HEK293 (cell line): ENCODE measurements around the gene SRPRB.

ENCODE experiments used
- CTCF ChIA-PET: fragments of 350-600 bp; formaldehyde crosslinking; extraction: SDS; loops from one replicate; lab custom pipeline; 2021; ENCODE audit warnings: antibody characterized with exemption; lab: Yijun Ruan, JAX
- POLR2A ChIA-PET: fragments of 300-600 bp; formaldehyde crosslinking; extraction: SDS; loops from one replicate; lab custom pipeline; 2020; ENCODE audit warnings: antibody characterized with exemption, inconsistent platforms; lab: Yijun Ruan, JAX
- H3K27ac ChIP-seq: fragments of 200-500 bp; sonication (Bioruptor generic); 2 replicates; pipeline ENCODE4 v1.5.1; 2014; ENCODE audit warnings: low read depth, low read length, control low read depth, inconsistent platforms; ENCODE audit errors: extremely low read depth
- H3K36me3 ChIP-seq, 2 experiments: fragments of 200-500 bp in 1 of 2; sonication (Bioruptor generic) in 1 of 2; 1 replicate in 1 of 2; 2 replicates in 1 of 2; pipeline ENCODE4 v1.5.1; 2014 to 2017; ENCODE audit warnings: inconsistent platforms in 2 of 2, low read length in 2 of 2; ENCODE audit not compliant: control insufficient read depth in 2 of 2, insufficient read depth in 1 of 2
- H3K4me1 ChIP-seq: fragments of 200-500 bp; sonication (Bioruptor generic); 2 replicates; pipeline ENCODE4 v1.5.1; 2014; ENCODE audit warnings: mild to moderate bottlenecking, low read length, inconsistent platforms; ENCODE audit not compliant: control insufficient read depth, insufficient read depth
- H3K4me3 ChIP-seq: 2 replicates; pipeline ENCODE4 v1.5.1; 2011; ENCODE audit warnings: low read depth, mild to moderate bottlenecking, control low read depth, low read length, moderate library complexity
- H3K9me3 ChIP-seq: fragments of 200-500 bp; sonication (Bioruptor generic); 2 replicates; pipeline ENCODE4 v1.5.1; 2014; ENCODE audit warnings: low read depth, low read length, inconsistent platforms; ENCODE audit not compliant: control insufficient read depth, insufficient read depth
- BCL11A ChIP-seq: fragments of 450-650 bp; formaldehyde crosslinking; IDR thresholded peaks from 2 replicates; pipeline ENCODE4 v1.5.1; 2016; ENCODE audit warnings: low read depth, missing biosample characterization, missing genetic modification characterization
- GLI2 ChIP-seq: fragments of 450-650 bp; formaldehyde crosslinking; IDR thresholded peaks from 2 replicates; pipeline ENCODE4; 2017; ENCODE audit warnings: missing biosample characterization, missing genetic modification characterization, low read depth, borderline replicate concordance
- SCRT2 ChIP-seq: fragments of 450-650 bp; formaldehyde crosslinking; IDR thresholded peaks from 2 replicates; pipeline ENCODE4 v1.5.1; 2016; ENCODE audit warnings: missing biosample characterization, missing genetic modification characterization
- ZBTB7A ChIP-seq: fragments of 450-650 bp; formaldehyde crosslinking; IDR thresholded peaks from 2 replicates; pipeline ENCODE4 v1.5.1; 2016; ENCODE audit warnings: low read depth, missing biosample characterization, missing genetic modification characterization
- ZFP3 ChIP-seq: fragments of 450-650 bp; formaldehyde crosslinking; IDR thresholded peaks from 2 replicates; pipeline ENCODE4 v1.5.1; 2016; ENCODE audit warnings: low read depth, missing biosample characterization, missing genetic modification characterization
- ZNF140 ChIP-seq: fragments of 450-650 bp; formaldehyde crosslinking; IDR thresholded peaks from 2 replicates; pipeline ENCODE4 v1.5.1; 2016; ENCODE audit warnings: missing biosample characterization, missing genetic modification characterization
- ZNF202 ChIP-seq: fragments of 450-650 bp; formaldehyde crosslinking; IDR thresholded peaks from 2 replicates; pipeline ENCODE4 v1.5.1; 2016; ENCODE audit warnings: missing biosample characterization, missing genetic modification characterization, borderline replicate concordance
- ZNF24 ChIP-seq: fragments of 450-650 bp; formaldehyde crosslinking; IDR thresholded peaks from 2 replicates; pipeline ENCODE4 v1.5.1; 2016; ENCODE audit warnings: missing biosample characterization, missing genetic modification characterization
- ZNF48 ChIP-seq: fragments of 450-650 bp; formaldehyde crosslinking; IDR thresholded peaks from 2 replicates; pipeline ENCODE4 v1.5.1; 2016; ENCODE audit warnings: missing biosample characterization, missing genetic modification characterization
- ZNF501 ChIP-seq: fragments of 450-650 bp; formaldehyde crosslinking; IDR thresholded peaks from 2 replicates; pipeline ENCODE4 v1.5.1; 2016; ENCODE audit warnings: missing biosample characterization, missing genetic modification characterization
- ZNF529 ChIP-seq: fragments of 450-650 bp; formaldehyde crosslinking; IDR thresholded peaks from 2 replicates; pipeline ENCODE4 v1.5.1; 2017; ENCODE audit warnings: missing genetic modification characterization, missing biosample characterization; ENCODE audit not compliant: insufficient replicate concordance
- ZNF548 ChIP-seq: fragments of 450-650 bp; formaldehyde crosslinking; IDR thresholded peaks from 2 replicates; pipeline ENCODE4 v1.5.1; 2016; ENCODE audit warnings: missing biosample characterization, missing genetic modification characterization
- ZNF600 ChIP-seq: fragments of 450-650 bp; formaldehyde crosslinking; IDR thresholded peaks from 2 replicates; pipeline ENCODE4 v1.5.1; 2016; ENCODE audit warnings: missing biosample characterization, missing genetic modification characterization
- ZNF610 ChIP-seq: fragments of 450-650 bp; formaldehyde crosslinking; IDR thresholded peaks from 2 replicates; pipeline ENCODE4 v1.5.1; 2016; ENCODE audit warnings: missing biosample characterization, missing genetic modification characterization, borderline replicate concordance
- ZXDB ChIP-seq: fragments of 450-650 bp; formaldehyde crosslinking; IDR thresholded peaks from 2 replicates; pipeline ENCODE4 v1.5.1; 2016; ENCODE audit warnings: missing biosample characterization, missing genetic modification characterization
- TF ChIP-seq, protein P1 (sequence below): fragments of 450-650 bp; formaldehyde crosslinking; IDR thresholded peaks from 2 replicates; pipeline ENCODE4 v1.5.1; 2016; ENCODE audit warnings: missing biosample characterization, missing genetic modification characterization
- TF ChIP-seq, protein P2 (sequence below): fragments of 450-650 bp; formaldehyde crosslinking; optimal IDR thresholded peaks from 2 replicates; pipeline ENCODE3; 2016; ENCODE audit warnings: missing biosample characterization, mild to moderate bottlenecking, missing genetic modification characterization
- TF ChIP-seq, protein P3 (sequence below): fragments of 450-650 bp; IDR thresholded peaks from 2 replicates; pipeline ENCODE4 v1.5.1; 2018; ENCODE audit warnings: missing biosample characterization, mild to moderate bottlenecking, missing genetic modification characterization
- TF ChIP-seq, protein P4 (sequence below): fragments of 450-650 bp; formaldehyde crosslinking; IDR thresholded peaks from 2 replicates; pipeline ENCODE4 v1.5.1; 2016; ENCODE audit warnings: missing biosample characterization, missing genetic modification characterization
- TF ChIP-seq, protein P5 (sequence below): fragments of 450-650 bp; formaldehyde crosslinking; IDR thresholded peaks from 2 replicates; pipeline ENCODE4 v1.5.1; 2017; ENCODE audit warnings: missing biosample characterization, missing genetic modification characterization
- TF ChIP-seq, protein P6 (sequence below): fragments of 450-650 bp; formaldehyde crosslinking; conservative IDR thresholded peaks from 2 replicates; pipeline ENCODE4 v1.5.1; 2016; ENCODE audit warnings: low read depth, missing biosample characterization, missing genetic modification characterization

Gene SRPRB

DNA sequence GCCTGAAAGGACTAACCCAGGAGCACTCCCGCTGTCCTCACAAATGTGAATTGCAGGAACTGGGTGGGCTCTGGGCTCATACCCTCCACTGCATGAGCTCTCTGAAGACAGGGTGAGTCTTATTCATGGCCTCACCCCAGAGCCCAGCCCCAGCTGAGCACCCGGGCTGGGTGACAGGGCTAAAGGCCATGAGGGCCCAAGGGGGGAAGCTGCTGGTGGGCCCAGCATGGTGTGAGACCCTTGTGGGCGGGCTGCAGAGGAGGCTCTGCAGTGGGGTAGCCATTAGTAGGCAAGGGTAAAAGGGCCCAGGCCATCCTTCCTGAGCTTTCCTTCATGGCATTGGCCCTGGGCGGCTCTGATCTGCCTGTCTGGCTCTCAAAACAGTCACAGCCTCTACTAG is 30.3 kb downstream of the SRPRB start:
- no peak for TF ChIP-seq ZNF202 (tag by site-specific recombination)
- TF ChIP-seq ZBTB7A (tag by site-specific recombination): no peak
- TF ChIP-seq ZNF48 (tag by site-specific recombination): no peak
- no peak for TF ChIP-seq ZNF140
- no peak for TF ChIP-seq SCRT2 (tag by site-specific recombination)
- TF ChIP-seq, protein P1, sequence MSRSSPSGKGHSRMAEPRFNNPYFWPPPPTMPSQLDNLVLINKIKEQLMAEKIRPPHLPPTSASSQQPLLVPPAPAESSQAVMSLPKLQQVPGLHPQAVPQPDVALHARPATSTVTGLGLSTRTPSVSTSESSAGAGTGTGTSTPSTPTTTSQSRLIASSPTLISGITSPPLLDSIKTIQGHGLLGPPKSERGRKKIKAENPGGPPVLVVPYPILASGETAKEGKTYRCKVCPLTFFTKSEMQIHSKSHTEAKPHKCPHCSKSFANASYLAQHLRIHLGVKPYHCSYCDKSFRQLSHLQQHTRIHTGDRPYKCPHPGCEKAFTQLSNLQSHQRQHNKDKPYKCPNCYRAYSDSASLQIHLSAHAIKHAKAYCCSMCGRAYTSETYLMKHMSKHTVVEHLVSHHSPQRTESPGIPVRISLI (tag by site-specific recombination): no peak
- TF ChIP-seq, protein P2, sequence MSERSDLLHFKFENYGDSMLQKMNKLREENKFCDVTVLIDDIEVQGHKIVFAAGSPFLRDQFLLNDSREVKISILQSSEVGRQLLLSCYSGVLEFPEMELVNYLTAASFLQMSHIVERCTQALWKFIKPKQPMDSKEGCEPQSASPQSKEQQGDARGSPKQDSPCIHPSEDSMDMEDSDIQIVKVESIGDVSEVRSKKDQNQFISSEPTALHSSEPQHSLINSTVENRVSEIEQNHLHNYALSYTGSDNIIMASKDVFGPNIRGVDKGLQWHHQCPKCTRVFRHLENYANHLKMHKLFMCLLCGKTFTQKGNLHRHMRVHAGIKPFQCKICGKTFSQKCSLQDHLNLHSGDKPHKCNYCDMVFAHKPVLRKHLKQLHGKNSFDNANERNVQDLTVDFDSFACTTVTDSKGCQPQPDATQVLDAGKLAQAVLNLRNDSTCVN: no peak
- TF ChIP-seq, protein P3, sequence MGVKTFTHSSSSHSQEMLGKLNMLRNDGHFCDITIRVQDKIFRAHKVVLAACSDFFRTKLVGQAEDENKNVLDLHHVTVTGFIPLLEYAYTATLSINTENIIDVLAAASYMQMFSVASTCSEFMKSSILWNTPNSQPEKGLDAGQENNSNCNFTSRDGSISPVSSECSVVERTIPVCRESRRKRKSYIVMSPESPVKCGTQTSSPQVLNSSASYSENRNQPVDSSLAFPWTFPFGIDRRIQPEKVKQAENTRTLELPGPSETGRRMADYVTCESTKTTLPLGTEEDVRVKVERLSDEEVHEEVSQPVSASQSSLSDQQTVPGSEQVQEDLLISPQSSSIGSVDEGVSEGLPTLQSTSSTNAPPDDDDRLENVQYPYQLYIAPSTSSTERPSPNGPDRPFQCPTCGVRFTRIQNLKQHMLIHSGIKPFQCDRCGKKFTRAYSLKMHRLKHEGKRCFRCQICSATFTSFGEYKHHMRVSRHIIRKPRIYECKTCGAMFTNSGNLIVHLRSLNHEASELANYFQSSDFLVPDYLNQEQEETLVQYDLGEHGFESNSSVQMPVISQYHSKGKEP (tag by site-specific recombination): no peak
- no peak for TF ChIP-seq BCL11A (tag by site-specific recombination)
- Histone ChIP-seq H3K4me3 (no peak overlapping the region), H3K27ac (no peak overlapping the region), H3K4me1 (no peaks in the 10 kb centered on the region), H3K9me3 (no peaks in the 10 kb centered on the region), H3K36me3 (peaks cover 0 to 69% of the 10 kb centered on the region in 2 experiments; a peak in 1 of 3 replicates)
- CTCF ChIA-PET: no interaction called here
- POLR2A ChIA-PET: no interaction called here

DNA sequence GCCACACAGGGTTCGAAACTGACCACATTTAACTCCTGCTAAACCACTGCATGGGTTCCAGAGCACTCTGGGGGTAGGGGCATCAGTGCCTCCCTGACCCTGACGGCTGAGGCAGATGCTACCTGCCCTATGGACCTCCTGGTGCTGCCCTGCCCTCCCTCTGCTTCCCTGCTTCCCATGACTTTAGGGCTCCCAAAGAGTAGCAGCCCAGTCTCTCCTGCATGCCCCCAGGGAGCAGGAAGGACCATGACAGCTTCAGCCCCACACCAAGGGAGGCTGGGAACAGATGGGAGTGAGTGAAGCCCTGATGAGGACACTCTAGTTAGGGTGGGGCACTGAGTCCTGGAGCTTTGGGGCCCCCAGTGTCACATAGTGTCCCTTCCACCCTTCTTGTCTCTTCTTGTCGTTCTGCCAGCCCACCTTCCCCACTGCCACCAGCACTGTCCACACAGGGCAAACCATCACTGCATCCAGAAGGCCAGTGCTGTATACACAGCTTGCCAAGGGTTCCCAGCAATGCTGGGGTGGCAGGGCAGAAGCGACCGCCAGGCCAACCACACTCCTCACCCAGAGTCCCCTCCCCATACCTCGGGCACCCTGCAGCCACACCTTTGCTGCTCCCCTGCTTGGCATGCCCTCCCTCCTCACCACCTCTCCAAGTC is 31.0 kb downstream of the SRPRB start:
- H3K9me3 ChIP-seq: no peaks in the 10 kb centered on the region
- ChIA-PET CTCF (no interaction called here), POLR2A (no interaction called here)
- H3K4me1 ChIP-seq: no peaks in the 10 kb centered on the region
- H3K4me3 ChIP-seq: no peak overlapping the region
- H3K27ac ChIP-seq: no peak overlapping the region
- H3K36me3 ChIP-seq: peaks cover 0 to 71% of the 10 kb centered on the region in 2 experiments; a peak in 1 of 3 replicates
- TF ChIP-seq ZNF24 (tag by site-specific recombination) (no peak), ZNF600 (tag by site-specific recombination) (no peak), ZNF529 (tag by site-specific recombination) (no peak), GLI2 (no peak), ZFP3 (tag by site-specific recombination) (no peak), ZNF548 (tag by site-specific recombination) (no peak), ZNF501 (tag by site-specific recombination) (no peak), ZNF610 (no peak), ZXDB (tag by site-specific recombination) (no peak)
- TF ChIP-seq, protein P4, sequence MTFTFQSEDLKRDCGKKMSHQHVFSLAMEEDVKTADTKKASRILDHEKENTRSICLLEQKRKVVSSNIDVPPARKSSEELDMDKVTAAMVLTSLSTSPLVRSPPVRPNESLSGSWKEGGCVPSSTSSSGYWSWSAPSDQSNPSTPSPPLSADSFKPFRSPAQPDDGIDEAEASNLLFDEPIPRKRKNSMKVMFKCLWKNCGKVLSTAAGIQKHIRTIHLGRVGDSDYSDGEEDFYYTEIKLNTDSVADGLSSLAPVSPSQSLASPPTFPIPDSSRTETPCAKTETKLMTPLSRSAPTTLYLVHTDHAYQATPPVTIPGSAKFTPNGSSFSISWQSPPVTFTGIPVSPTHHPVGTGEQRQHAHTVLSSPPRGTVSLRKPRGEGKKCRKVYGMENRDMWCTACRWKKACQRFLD (tag by site-specific recombination): no peak
- TF ChIP-seq, protein P5, sequence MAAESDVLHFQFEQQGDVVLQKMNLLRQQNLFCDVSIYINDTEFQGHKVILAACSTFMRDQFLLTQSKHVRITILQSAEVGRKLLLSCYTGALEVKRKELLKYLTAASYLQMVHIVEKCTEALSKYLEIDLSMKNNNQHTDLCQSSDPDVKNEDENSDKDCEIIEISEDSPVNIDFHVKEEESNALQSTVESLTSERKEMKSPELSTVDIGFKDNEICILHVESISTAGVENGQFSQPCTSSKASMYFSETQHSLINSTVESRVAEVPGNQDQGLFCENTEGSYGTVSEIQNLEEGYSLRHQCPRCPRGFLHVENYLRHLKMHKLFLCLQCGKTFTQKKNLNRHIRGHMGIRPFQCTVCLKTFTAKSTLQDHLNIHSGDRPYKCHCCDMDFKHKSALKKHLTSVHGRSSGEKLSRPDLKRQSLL (tag by site-specific recombination): no peak
- TF ChIP-seq, protein P6, sequence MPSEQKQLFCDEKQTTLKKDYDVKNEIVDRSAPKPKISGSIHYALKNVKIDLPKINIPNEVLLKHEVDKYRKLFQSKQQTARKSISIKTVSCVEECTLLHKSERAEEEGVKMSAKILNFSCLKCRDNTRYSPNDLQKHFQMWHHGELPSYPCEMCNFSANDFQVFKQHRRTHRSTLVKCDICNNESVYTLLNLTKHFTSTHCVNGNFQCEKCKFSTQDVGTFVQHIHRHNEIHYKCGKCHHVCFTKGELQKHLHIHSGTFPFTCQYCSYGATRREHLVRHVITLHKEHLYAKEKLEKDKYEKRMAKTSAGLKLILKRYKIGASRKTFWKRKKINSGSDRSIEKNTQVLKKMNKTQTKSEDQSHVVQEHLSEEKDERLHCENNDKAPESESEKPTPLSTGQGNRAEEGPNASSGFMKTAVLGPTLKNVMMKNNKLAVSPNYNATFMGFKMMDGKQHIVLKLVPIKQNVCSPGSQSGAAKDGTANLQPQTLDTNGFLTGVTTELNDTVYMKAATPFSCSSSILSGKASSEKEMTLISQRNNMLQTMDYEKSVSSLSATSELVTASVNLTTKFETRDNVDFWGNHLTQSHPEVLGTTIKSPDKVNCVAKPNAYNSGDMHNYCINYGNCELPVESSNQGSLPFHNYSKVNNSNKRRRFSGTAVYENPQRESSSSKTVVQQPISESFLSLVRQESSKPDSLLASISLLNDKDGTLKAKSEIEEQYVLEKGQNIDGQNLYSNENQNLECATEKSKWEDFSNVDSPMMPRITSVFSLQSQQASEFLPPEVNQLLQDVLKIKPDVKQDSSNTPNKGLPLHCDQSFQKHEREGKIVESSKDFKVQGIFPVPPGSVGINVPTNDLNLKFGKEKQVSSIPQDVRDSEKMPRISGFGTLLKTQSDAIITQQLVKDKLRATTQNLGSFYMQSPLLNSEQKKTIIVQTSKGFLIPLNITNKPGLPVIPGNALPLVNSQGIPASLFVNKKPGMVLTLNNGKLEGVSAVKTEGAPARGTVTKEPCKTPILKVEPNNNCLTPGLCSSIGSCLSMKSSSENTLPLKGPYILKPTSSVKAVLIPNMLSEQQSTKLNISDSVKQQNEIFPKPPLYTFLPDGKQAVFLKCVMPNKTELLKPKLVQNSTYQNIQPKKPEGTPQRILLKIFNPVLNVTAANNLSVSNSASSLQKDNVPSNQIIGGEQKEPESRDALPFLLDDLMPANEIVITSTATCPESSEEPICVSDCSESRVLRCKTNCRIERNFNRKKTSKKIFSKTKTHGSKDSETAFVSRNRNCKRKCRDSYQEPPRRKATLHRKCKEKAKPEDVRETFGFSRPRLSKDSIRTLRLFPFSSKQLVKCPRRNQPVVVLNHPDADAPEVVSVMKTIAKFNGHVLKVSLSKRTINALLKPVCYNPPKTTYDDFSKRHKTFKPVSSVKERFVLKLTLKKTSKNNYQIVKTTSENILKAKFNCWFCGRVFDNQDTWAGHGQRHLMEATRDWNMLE (tag by site-specific recombination): no peak
